Effector CD4-positive, alpha-beta T cell (primary cell): Measurements from ENCODE around the gene ATP11C.

Source experiments
- DNase-seq: peaks from one replicate; pipeline ENCODE4 v3.0.0-alpha.2; 2020

ATP11C gene

DNA sequence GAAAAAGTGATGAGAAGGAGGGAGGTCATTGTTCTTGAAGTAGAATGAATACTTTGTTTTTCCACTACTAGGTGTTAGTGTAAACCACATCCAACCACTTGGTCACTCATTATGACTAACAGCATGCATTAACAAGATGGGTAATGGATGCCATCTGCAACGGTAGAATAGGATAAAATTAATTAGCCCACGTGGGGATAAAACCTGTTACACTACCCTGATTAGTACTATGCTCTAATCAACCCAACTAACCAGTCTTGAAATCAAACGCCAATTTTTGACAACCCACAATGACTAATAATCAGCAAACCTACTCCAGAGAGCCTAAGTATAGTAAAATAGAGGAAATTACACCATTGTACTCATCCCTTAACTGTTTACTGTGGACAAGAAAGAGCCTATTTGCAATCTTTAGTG is 131.4 kb downstream of the ATP11C start:
- no peak for DNase-seq

- DNase-seq: no peak
These were observed 134.2 kb downstream of the ATP11C start for GRCh38 chrX:139798701-139799100.

DNA sequence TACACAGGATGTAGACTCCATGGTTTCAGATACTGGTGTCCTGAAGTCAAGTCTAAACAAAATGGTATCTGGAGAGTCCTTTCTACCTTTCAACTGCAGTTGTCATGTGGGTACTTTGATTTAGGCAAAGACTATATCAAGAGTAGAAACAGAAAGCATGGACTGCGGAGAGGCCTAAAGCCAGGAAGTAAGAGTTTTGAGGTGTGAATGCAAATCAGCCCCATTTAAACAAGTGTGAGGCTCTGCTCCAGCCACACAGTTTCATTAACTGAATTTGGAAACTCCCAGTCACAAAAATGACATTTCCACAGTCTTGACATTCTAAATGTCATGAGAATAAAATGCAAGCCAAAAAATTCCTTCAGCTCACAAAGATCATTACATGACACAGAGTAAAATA is 137.7 kb downstream of the ATP11C start:
- no peak for DNase-seq

DNA sequence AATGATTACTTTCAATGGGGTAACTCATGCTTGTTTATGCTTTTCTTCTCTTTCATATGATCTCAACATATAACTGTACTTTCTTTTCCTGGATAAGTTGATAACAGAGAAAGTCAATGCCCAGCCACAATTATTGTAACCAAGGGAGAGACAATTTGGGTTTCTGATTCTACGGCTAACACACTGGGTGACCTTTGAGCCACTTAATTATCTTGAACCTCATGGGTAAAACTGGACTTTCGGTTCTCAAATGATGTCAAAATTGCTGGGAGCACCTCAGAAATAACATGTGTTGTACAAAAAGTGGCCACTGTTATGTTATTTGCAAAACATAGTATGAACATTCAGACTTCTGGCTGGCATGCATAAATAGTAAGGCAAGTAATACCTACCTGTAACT is 145.3 kb downstream of the ATP11C start:
- no peak for DNase-seq

- DNase-seq: no peak
These were observed 148.0 kb downstream of the ATP11C start for GRCh38 chrX:139784807-139785206.

- DNase-seq: no peak
These were observed 148.9 kb downstream of the ATP11C start for GRCh38 chrX:139783959-139784358.

GRCh38 chrX:139783030-139783429 is 149.8 kb downstream of the ATP11C start:
- DNase-seq: no peak

- no peak for DNase-seq
These were observed 156.3 kb downstream of the ATP11C start for GRCh38 chrX:139776599-139776998.

GRCh38 chrX:139770366-139770765 is 162.5 kb downstream of the ATP11C start:
- DNase-seq: no peak

DNA sequence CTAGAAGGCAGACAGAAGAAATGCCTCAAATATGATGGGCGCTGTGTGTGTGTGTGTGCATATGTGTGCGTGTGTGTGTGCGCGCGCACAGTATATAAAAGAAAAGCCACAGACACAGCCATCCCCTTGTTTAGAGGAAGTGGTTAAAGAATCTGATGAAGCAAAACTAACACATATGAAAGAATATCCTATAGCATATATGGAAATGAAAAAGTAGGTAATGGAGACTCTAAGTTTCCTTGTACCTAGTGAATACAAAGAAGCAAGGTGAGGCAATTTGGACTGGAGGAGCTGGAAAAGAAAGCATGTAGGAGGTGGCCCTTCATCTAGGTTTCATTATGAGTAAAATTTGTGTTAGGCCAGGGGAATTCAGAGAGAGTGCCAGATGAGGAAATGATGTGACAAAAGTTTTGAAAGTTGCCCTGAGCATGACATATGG is 166.3 kb downstream of the ATP11C start:
- no peak for DNase-seq

GRCh38 chrX:139762400-139763183 is 170.3 kb downstream of the ATP11C start:
- no peak for DNase-seq

DNA sequence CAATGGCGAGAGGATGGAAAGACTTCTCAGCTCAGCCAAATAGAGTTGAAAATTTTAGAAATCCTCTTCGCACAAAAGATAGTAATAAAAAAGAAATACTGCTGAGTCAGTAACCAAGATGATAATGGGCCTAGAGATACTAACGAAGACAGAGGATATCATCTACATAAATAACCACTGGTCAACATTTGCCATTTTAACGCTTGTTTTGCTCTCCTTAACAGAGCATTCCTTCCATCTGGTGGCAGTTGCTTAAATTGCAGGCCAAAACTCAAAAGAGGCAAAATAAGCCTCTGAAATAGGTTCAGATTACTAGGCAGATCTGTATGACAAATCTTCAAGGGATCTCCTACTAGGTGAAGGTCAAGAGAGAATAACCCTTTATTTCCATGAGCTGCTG is 173.2 kb downstream of the ATP11C start:
- DNase-seq: no peak

DNA sequence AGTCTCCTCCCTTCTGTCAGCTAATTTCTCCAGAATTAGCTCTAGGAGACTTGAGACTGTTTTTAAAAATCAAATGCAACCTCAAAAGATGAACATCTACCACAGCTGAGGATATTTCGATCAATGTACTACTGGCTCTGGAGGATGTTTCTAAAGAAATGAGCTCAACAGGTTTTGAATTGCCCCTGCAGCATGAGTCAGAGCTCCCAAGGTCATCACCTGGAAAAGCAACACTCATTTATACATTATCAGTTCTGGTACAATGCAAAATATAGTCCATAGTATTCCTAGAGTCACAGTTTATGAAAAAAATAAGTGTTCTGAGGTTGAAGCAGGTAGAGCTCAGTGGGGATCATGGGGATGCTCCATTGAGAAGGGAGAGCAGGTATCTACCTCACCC is 174.0 kb downstream of the ATP11C start:
- DNase-seq: no peak

- DNase-seq: no peak
These were observed 174.6 kb downstream of the ATP11C start for GRCh38 chrX:139758250-139758649.

DNA sequence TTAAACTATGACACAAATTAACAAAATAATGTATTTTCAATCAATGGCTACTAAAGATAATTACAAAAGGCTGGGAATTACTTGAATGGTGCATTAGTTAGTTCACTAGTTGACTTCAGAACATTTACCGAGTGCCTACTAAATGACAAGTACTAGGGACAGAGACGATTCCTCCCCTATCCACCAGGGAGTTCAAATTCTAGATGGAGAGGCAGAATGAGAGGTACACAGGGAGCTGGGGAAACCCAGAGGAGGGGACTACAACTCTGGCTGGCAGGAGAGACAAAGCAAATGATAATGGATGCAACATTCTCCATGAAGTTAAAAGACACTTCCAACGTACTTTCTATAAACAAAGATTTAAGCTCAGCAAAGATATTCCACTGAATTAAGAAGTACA is 181.8 kb downstream of the ATP11C start:
- DNase-seq: no peak

DNA sequence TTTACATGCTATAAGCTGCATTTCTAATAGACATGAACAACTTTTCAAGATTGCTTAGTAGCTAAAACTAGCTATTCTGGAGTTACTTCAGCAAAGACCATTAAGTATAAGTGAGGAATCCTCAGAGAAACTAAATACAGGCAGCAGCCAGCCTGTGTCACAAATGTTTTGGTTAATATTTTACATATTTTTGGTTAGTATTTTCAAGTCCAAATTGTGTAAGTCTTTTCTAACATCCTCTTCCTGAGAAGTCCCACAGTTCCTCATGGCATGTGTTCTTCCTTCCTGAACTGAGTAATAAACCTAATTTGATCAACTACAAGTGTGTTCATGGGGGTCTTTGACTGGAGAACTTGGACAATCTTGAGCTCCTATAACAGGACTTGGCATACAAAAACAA is 182.5 kb downstream of the ATP11C start:
- no peak for DNase-seq

- DNase-seq: no peak
These were observed 193.7 kb downstream of the ATP11C start for GRCh38 chrX:139739138-139739537.

GRCh38 chrX:139738581-139738980 is 194.3 kb downstream of the ATP11C start:
- no peak for DNase-seq

DNA sequence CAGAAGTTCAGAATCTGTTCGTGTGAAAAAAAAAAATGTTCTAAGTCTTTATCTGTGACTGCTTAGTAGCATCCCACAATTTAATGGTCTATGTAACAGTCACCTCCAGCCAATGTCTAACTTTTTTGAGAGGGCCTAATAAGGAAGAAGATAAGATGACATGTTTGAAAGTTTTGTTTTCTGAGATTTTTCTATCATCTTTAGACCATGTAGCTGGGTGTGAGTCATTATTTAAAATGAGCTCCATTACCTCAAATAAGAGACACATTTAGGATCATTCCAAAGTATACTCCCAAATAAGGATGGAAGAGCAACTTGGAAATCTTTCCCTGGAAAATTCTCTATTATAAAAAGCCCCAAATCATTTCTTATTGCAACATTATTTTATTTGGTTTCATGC is 196.7 kb downstream of the ATP11C start:
- no peak for DNase-seq

DNA sequence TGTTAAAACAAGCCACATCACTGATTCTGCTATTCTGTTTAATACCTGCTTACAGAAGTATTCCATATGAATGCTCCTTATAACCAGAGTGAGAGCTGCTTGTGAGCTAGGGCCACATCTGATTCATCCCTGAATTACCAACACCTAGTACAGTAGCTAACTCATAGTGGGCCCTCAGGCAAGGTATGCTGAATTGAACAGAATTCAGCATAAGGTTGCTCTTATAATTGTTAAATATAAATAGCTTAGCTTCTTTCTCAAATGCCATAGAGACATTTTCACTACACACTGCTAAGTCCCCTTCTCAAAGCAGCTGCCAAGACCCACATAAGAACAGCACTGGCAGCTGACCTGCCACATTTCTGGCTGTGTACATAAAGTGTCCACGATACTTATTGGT is 197.9 kb downstream of the ATP11C start:
- DNase-seq: no peak

DNA sequence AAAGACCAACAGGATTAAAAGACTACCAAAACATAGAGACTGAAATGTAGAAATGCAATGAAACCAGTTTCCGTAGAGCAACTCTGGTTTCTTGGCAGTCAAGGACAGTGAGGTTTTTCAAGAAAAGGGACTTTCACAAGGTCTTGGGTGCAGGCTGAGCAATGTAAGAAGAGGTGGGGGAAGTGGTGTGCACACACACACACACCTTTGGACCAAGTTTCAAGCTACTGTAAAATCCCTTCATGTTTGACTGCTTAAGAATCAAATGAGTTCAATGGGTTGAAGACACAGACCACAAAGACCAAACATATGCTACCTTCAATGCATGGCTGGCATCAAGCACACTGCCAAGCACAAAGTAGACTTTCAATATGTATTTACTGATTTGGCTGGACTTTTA is 207.1 kb downstream of the ATP11C start:
- DNase-seq: no peak

GRCh38 chrX:139724626-139725025 is 208.2 kb downstream of the ATP11C start:
- DNase-seq: no peak

DNA sequence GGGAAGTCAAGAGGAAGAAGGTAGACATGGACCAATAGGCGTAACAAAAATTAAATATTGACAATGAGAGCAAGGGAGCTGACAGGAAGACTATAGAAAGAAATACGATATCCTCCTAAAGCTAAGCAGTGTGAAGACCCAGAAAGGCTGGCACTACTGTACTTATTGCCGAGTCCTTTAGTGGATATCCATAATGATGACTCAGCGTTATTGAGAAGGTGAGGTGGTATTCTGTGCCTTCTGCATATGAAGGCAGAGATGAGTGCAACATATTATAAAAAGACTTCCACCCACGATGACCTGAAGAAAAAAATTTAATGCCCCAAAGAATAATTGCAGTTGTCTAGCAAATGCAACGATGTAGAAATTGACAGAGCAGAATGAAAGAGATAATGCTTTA is 211.9 kb downstream of the ATP11C start:
- no peak for DNase-seq

GRCh38 chrX:139720136-139720535 is 212.7 kb downstream of the ATP11C start:
- DNase-seq: no peak

DNA sequence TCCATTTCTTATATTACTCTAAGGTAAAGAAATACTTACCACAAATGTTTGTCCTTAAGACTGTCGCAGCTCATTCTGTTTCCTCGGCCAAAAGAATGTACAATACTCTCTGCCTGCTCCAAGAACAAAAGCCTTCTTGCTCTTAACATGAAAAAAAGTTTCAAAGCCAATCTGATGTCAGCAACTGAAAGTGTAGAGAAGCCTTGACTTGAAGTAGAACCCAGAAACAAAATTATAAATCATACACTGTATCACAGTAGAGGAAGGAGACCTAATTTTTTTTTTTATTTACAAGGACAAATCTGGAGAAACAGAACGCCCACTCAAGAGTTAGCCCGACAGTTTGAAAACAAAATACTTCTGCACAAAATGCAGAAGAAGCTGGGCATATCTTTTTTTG is 224.8 kb downstream of the ATP11C start, which contains the start of gene MCF2:
Gene MCF2, minus strand, starts transcription at position 101 of the 400 bp plus-strand sequence. CDS start 56,423 bp downstream, outside the sequence.
- DNase-seq: no peak
